Measurements from ENCODE around the gene MEGF11.

DNA sequence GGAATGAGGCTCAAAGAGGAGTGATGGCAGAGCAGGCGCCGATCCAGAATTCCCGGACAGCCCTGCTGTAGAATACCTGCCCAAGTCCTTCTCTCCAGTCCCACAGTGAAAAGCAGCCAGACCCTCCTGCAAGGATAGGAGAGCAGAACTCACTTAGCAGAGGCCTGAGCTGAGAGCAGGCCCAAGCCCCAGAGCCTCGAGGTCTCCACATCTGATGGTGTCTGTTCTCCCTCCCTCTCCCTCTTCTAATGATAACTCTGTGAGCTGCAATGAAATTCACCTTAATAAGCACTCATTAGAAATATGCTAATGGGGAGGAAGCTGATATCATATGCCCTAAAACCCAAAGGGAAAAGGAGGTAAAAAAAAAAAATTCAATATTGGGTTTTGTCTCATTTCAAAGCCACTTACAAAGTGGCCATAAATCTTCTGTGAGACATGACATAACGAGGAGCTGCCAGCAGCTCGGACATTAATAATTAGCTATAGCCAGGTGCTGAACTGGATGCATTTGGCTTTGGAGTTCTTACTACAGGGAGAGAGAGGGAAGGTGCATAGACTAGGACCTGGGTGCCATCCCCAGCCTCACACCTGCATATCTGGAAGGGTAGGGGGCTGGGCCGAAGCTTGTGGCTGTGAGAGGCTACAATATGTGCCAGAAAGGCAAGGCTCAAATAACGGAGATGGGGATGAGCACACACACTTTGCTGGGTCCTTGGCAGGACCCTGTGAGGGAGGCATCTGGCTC is 108.4 kb downstream of the MEGF11 start:
- no peak for TF ChIP-seq CTCF (IDR thresholded peaks at IDR 0.05)
- TF ChIP-seq POLR2A (IDR thresholded peaks at IDR 0.05), result no peak
